ENCODE measurements around the gene PRKCE.

The PRKCE gene

GRCh38 chr2:46067062-46067461 is 415.6 kb downstream of the PRKCE start:
- no peak for DNase-seq

- peak; percentile 87 for DNase-seq
These were observed 416.2 kb downstream of the PRKCE start for GRCh38 chr2:46067501-46068305.

- no peak for DNase-seq
These were observed 417.2 kb downstream of the PRKCE start for GRCh38 chr2:46068636-46069035.

GRCh38 chr2:46071074-46071473 is 419.6 kb downstream of the PRKCE start:
- DNase-seq, result no peak

- peak; percentile 33 for DNase-seq
These were observed 420.8 kb downstream of the PRKCE start for GRCh38 chr2:46072101-46072820.

GRCh38 chr2:46073540-46074046 is 422.1 kb downstream of the PRKCE start:
- DNase-seq, result peak; percentile 96

- no peak for DNase-seq
These were observed 423.0 kb downstream of the PRKCE start for GRCh38 chr2:46074501-46074900.

GRCh38 chr2:46075848-46076247 is 424.4 kb downstream of the PRKCE start:
- DNase-seq, result peak; percentile 46

- DNase-seq, result peak; percentile 75
These were observed 424.8 kb downstream of the PRKCE start for GRCh38 chr2:46076251-46076650.

GRCh38 chr2:46076875-46077274 is 425.4 kb downstream of the PRKCE start:
- no peak for DNase-seq

- DNase-seq, result no peak
These were observed 426.1 kb downstream of the PRKCE start for GRCh38 chr2:46077522-46078107.

- no peak for DNase-seq
These were observed 428.6 kb downstream of the PRKCE start for GRCh38 chr2:46079985-46080560.

- DNase-seq, result peak; percentile 98
These were observed 431.3 kb downstream of the PRKCE start for GRCh38 chr2:46082531-46083485.

- DNase-seq, result no peak
These were observed 435.1 kb downstream of the PRKCE start for GRCh38 chr2:46086578-46087070.

GRCh38 chr2:46087492-46087891 is 436.0 kb downstream of the PRKCE start:
- DNase-seq, result no peak

- DNase-seq, result no peak
These were observed 439.5 kb downstream of the PRKCE start for GRCh38 chr2:46091004-46091403.

- no peak for DNase-seq
These were observed 440.6 kb downstream of the PRKCE start for GRCh38 chr2:46091961-46092667.

- no peak for DNase-seq
These were observed 443.2 kb downstream of the PRKCE start for GRCh38 chr2:46094689-46095088.

- peak; percentile 34 for DNase-seq
These were observed 444.4 kb downstream of the PRKCE start for GRCh38 chr2:46095830-46096229.

- DNase-seq, result no peak
These were observed 444.8 kb downstream of the PRKCE start for GRCh38 chr2:46096260-46096659.
